ENCODE results near the gene CIBAR2. TPM values are rescaled to one million over a fixed set of nuclear protein-coding genes. Genes with fewer than 3 reads are reported as not detected.

Gene CIBAR2
- total and polyA plus RNA-seq, 10 of the 15 experiments (the other 5 are each of a cell fraction or from before 2014, with no cell fraction given): 0.05 to 0.16 (median 0.07) TPM; not detected in 7

GRCh38 chr16:85083051-85083639 lies 29.1 kb downstream of the CIBAR2 start:
- no peaks in the 10 kb centered on the region for H4K20me1 ChIP-seq (ENCODE audit: control insufficient read depth, insufficient read depth)
- BruUV-seq (replicated peaks): no TSS peak
- ChIA-PET RAD21 (ENCODE audit: unreplicated experiment) (no interaction called here), POLR2A (no interaction called here), SMC1A (ENCODE audit: uncharacterized antibody, unreplicated experiment) (interaction anchor here (1.3 kb wide), 1 partner anchor 11 kb away, joined by 3 read pairs; no protein-coding TSS in a partner anchor), CTCF (interaction anchor here (1.2 to 1.4 kb wide), 2 partner anchors 10 to 55 kb away, joined by 3 read pairs; partner anchors contain the start of gene KIAA0513)
- intact Hi-C loops (cut with micrococcal nuclease; ENCODE audit: unreplicated experiment) (loop anchor here (2.0 kb wide), 1 partner anchor 26 kb away; no protein-coding TSS in a partner anchor), in situ Hi-C loops (cut with MboI) (no loop called here)
- H3K36me3 ChIP-seq (ENCODE audit: control insufficient read depth in 2 of 2, insufficient read depth in 2 of 2, low read length in 1 of 2): no peaks in the 10 kb centered on the region; a peak in 1 of 4 replicates
- H2AFZ ChIP-seq (ENCODE audit: control insufficient read depth, low read depth, low read length): peak overlapping the region; percentile 81
- ATAC-seq (peak; percentile 37), DNase-seq (ENCODE audit: low read depth, low spot score) (no peak), FAIRE-seq (peak; percentile 57)
- H3K4me2 ChIP-seq (ENCODE audit: control insufficient read depth, insufficient read depth): peak overlapping the region; percentile 96
- peak overlapping the region; percentile 23; the same call in 1 of the 2 replicates for H3K4me3 ChIP-seq
- H3K27me3 ChIP-seq (replicated peaks in 1 of 2; ENCODE audit: control insufficient read depth in 2 of 2, insufficient read depth in 2 of 2, low read length in 1 of 2): no peaks in the 10 kb centered on the region; a peak in 1 of 4 replicates
- H3K27ac ChIP-seq (ENCODE audit: control insufficient read depth, insufficient read depth): peak overlapping the region; percentile 77
- H3K9ac ChIP-seq (ENCODE audit: control insufficient read depth, insufficient read depth, low read length): peak overlapping the region; percentile 75
- H3K9me3 ChIP-seq (replicated peaks; ENCODE audit: control insufficient read depth, insufficient read depth, low read length): no peaks in the 10 kb centered on the region
- WGBS (ENCODE audit: insufficient coverage, insufficient replicate concordance, low lambda C conversion rate, missing lambda C conversion rate): 6% methylated on average over 13 of the region's 13 CpGs
- H3K4me1 ChIP-seq (ENCODE audit: control insufficient read depth, insufficient read depth, low read length): peaks cover 30% of the 10 kb centered on the region
- H3K79me2 ChIP-seq (ENCODE audit: control insufficient read depth, insufficient read depth, low read length): no peaks in the 10 kb centered on the region
- TF ChIP-seq NR2C2 (IDR thresholded peaks at IDR 0.05; ENCODE audit: borderline replicate concordance, control insufficient read depth, insufficient read length, low read depth): no peak
- TF ChIP-seq ETV6 (conservative IDR thresholded peaks at IDR 0.05 in 1 of 2, IDR thresholded peaks at IDR 0.05 in 1 of 2; ENCODE audit: borderline replicate concordance in 1 of 2, low read depth in 1 of 2): 0 out of 4 replicates have a peak, but pooled peaks of 1 of the 2 experiments have one; percentile 13
- TF ChIP-seq MAX (IDR thresholded peaks at IDR 0.05; ENCODE audit: low read depth, low read length): no peak
- no peak for TF ChIP-seq ZNF24 (IDR thresholded peaks at IDR 0.05)
- TF ChIP-seq BCLAF1 (IDR thresholded peaks at IDR 0.05): no peak
- no peak for TF ChIP-seq PKNOX1 (IDR thresholded peaks at IDR 0.05)
- TF ChIP-seq EED (IDR thresholded peaks at IDR 0.05; ENCODE audit: low read depth): peak; percentile 77
- no peak for TF ChIP-seq FOS (IDR thresholded peaks at IDR 0.05; ENCODE audit: borderline replicate concordance, extremely low read depth, insufficient read length)
- 0 out of 2 replicates have a peak, but pooled peaks have one; percentile 23 for TF ChIP-seq PAX5 (IDR thresholded peaks at IDR 0.05; ENCODE audit: borderline replicate concordance, low read depth, low read length)
- TF ChIP-seq ESRRA (IDR thresholded peaks at IDR 0.05; ENCODE audit: low read length): no peak
- TF ChIP-seq IKZF2 (IDR thresholded peaks at IDR 0.05): peak; percentile 21 to 32; a peak in 1 of 4 replicates
- no peak for TF ChIP-seq TCF12 (IDR thresholded peaks at IDR 0.05; ENCODE audit: low read depth, low read length)
- TF ChIP-seq STAT3 (IDR thresholded peaks at IDR 0.05; ENCODE audit: low read depth, low read length): no peak
- no peak for TF ChIP-seq SRF (IDR thresholded peaks at IDR 0.05; ENCODE audit: low read depth in 2 of 2, low read length in 2 of 2)
- TF ChIP-seq CHD1 (IDR thresholded peaks at IDR 0.05; ENCODE audit: low read depth, low read length): no peak
- no peak for TF ChIP-seq ZNF622 (IDR thresholded peaks at IDR 0.05)
- no peak for TF ChIP-seq ZNF274 (IDR thresholded peaks at IDR 0.05; ENCODE audit: insufficient read depth, insufficient read length)
- peak; percentile 66 for TF ChIP-seq IKZF1 (conservative IDR thresholded peaks at IDR 0.05)
- TF ChIP-seq MEF2A (IDR thresholded peaks at IDR 0.05; ENCODE audit: insufficient read depth, low read depth, low read length): peak; percentile 51; the same call in 1 of the 2 replicates
- no peak for TF ChIP-seq CBX5 (IDR thresholded peaks at IDR 0.05; ENCODE audit: low read depth)
- TF ChIP-seq HDGF (IDR thresholded peaks at IDR 0.05): no peak
- no peak for TF ChIP-seq RAD51 (IDR thresholded peaks at IDR 0.05)
